ENCODE data around the gene ZNF563. TPM values are rescaled to one million over a fixed set of nuclear protein-coding genes. Genes with fewer than 3 reads are reported as not detected.
"Not testable (repeated sequence)": the region's sequence is repeated elsewhere in the genome, so short reads cannot be mapped to it uniquely, and the experiment has no call there.

The ZNF563 gene
- 1 to 10 TPM; 1.1 to 2.3 TPM for total RNA-seq
- 7.2 to 12.9 reads per million in 2 donors for total RNA-seq

GRCh38 chr19:12333162-12334159 lies at the start of gene ZNF563:
Gene ZNF563, minus strand, starts transcription at chr19:12333633. Its CDS starts 151 bp downstream, at chr19:12333482.
- H3K36me3 Mint-ChIP-seq (ENCODE audit: low read depth) = no peaks in the 10 kb centered on the region
- H3K9me3 ChIP-seq (ENCODE audit: control insufficient read depth, low read length, poor library complexity, severe bottlenecking) = no peaks in the 10 kb centered on the region
- H3K27me3 Mint-ChIP-seq = no peaks in the 10 kb centered on the region
- peaks cover 30% of the 10 kb centered on the region for H3K4me1 Mint-ChIP-seq
- peak within 1 kb of the TSS; percentile 93 for H3K27ac Mint-ChIP-seq
- ATAC-seq (peak; percentile 96), DNase-seq (peak; percentile 83 to 96 (median 91))
- H3K4me3 Mint-ChIP-seq = peak within 1 kb of the TSS; percentile 99

- peaks cover 2% of the 10 kb centered on the region for H3K36me3 Mint-ChIP-seq (ENCODE audit: low read depth)
- H3K4me3 Mint-ChIP-seq = no peak overlapping the region
- DNase-seq (no peak), ATAC-seq (no peak)
- no peak overlapping the region for H3K27ac Mint-ChIP-seq
- peaks cover 12% of the 10 kb centered on the region for H3K9me3 ChIP-seq (ENCODE audit: control insufficient read depth, low read length, poor library complexity, severe bottlenecking)
- H3K4me1 Mint-ChIP-seq = no peaks in the 10 kb centered on the region
- no peaks in the 10 kb centered on the region for H3K27me3 Mint-ChIP-seq
Observed at GRCh38 chr19:12380444-12380737, 47.0 kb upstream of the ZNF563 start.

GRCh38 chr19:12379732-12380443 lies 46.5 kb upstream of the ZNF563 start:
- H3K9me3 ChIP-seq (ENCODE audit: control insufficient read depth, low read length, poor library complexity, severe bottlenecking) = peaks cover 12% of the 10 kb centered on the region
- H3K27ac Mint-ChIP-seq = no peak overlapping the region
- H3K27me3 Mint-ChIP-seq = no peaks in the 10 kb centered on the region
- DNase-seq (no peak), ATAC-seq (no peak)
- no peak overlapping the region for H3K4me3 Mint-ChIP-seq
- peaks cover 2% of the 10 kb centered on the region for H3K36me3 Mint-ChIP-seq (ENCODE audit: low read depth)
- no peaks in the 10 kb centered on the region for H3K4me1 Mint-ChIP-seq

- no peak overlapping the region for H3K4me3 Mint-ChIP-seq
- DNase-seq = no peak
- no peaks in the 10 kb centered on the region for H3K27me3 Mint-ChIP-seq
Observed at GRCh38 chr19:12374026-12374425, 40.6 kb upstream of the ZNF563 start.

GRCh38 chr19:12365236-12366162 lies 32.1 kb upstream of the ZNF563 start, which contains the start of gene ZNF442:
Gene ZNF442, minus strand, starts transcription at chr19:12365683. Its CDS starts 2,052 bp downstream, at chr19:12363631.
- peak; percentile 98 for ATAC-seq
- H3K9me3 ChIP-seq (ENCODE audit: control insufficient read depth, low read length, poor library complexity, severe bottlenecking) = no peaks in the 10 kb centered on the region
- peak within 1 kb of the TSS; percentile 89 for H3K27ac Mint-ChIP-seq
- H3K27me3 Mint-ChIP-seq = peaks cover 10% of the 10 kb centered on the region
- peak within 1 kb of the TSS; percentile 95 for H3K4me3 Mint-ChIP-seq
- peak; percentile 38 to 58 (median 44) for DNase-seq
- no peaks in the 10 kb centered on the region for H3K36me3 Mint-ChIP-seq (ENCODE audit: low read depth)
- peaks cover 15% of the 10 kb centered on the region for H3K4me1 Mint-ChIP-seq

More at GRCh38 chr19:12374026-12374425, 40.6 kb upstream of the ZNF563 start:
- no peak for ATAC-seq
- Mint-ChIP-seq H3K36me3 (ENCODE audit: low read depth) (peaks cover 2% of the 10 kb centered on the region), H3K4me1 (no peaks in the 10 kb centered on the region), H3K27ac (no peak overlapping the region)
- peaks cover 7% of the 10 kb centered on the region for H3K9me3 ChIP-seq (ENCODE audit: control insufficient read depth, low read length, poor library complexity, severe bottlenecking)

- Mint-ChIP-seq H3K36me3 (ENCODE audit: low read depth) (no peaks in the 10 kb centered on the region), H3K4me3 (peak overlapping the region; percentile 95), H3K4me1 (peaks cover 15% of the 10 kb centered on the region), H3K27me3 (peaks cover 10% of the 10 kb centered on the region), H3K27ac (peak overlapping the region; percentile 54)
- ATAC-seq (no peak), DNase-seq (no peak)
- H3K9me3 ChIP-seq (ENCODE audit: control insufficient read depth, low read length, poor library complexity, severe bottlenecking) = no peaks in the 10 kb centered on the region
Observed at GRCh38 chr19:12364391-12365235, 31.2 kb upstream of the ZNF563 start.

GRCh38 chr19:12362236-12362635 lies 28.8 kb upstream of the ZNF563 start:
- H3K9me3 ChIP-seq (ENCODE audit: control insufficient read depth, low read length, poor library complexity, severe bottlenecking); H3K36me3 Mint-ChIP-seq (ENCODE audit: low read depth); H3K4me3 Mint-ChIP-seq; H3K27ac Mint-ChIP-seq; H3K27me3 Mint-ChIP-seq; DNase-seq; ATAC-seq: not testable (repeated sequence)
- H3K4me1 Mint-ChIP-seq = peaks cover 15% of the 10 kb centered on the region

GRCh38 chr19:12353375-12353774 lies 19.9 kb upstream of the ZNF563 start:
- Mint-ChIP-seq H3K4me1 (no peaks in the 10 kb centered on the region), H3K27ac (no peak overlapping the region), H3K27me3 (no peaks in the 10 kb centered on the region), H3K4me3 (no peak overlapping the region), H3K36me3 (ENCODE audit: low read depth) (peaks cover 3% of the 10 kb centered on the region)
- no peak for DNase-seq
- peaks cover 12% of the 10 kb centered on the region for H3K9me3 ChIP-seq (ENCODE audit: control insufficient read depth, low read length, poor library complexity, severe bottlenecking)
- no peak for ATAC-seq

GRCh38 chr19:12350890-12351197 lies 17.4 kb upstream of the ZNF563 start:
- H3K4me1 Mint-ChIP-seq = no peaks in the 10 kb centered on the region
- ATAC-seq = no peak
- H3K9me3 ChIP-seq (ENCODE audit: control insufficient read depth, low read length, poor library complexity, severe bottlenecking) = peaks cover 12% of the 10 kb centered on the region
- H3K27me3 Mint-ChIP-seq = no peaks in the 10 kb centered on the region
- DNase-seq = no peak
- peaks cover 3% of the 10 kb centered on the region for H3K36me3 Mint-ChIP-seq (ENCODE audit: low read depth)
- H3K27ac Mint-ChIP-seq = no peak overlapping the region
- H3K4me3 Mint-ChIP-seq = no peak overlapping the region

GRCh38 chr19:12350185-12350889 lies 16.9 kb upstream of the ZNF563 start:
- H3K4me1 Mint-ChIP-seq = no peaks in the 10 kb centered on the region
- H3K36me3 Mint-ChIP-seq (ENCODE audit: low read depth) = peaks cover 3% of the 10 kb centered on the region
- H3K9me3 ChIP-seq (ENCODE audit: control insufficient read depth, low read length, poor library complexity, severe bottlenecking) = peaks cover 12% of the 10 kb centered on the region
- DNase-seq = no peak
- H3K4me3 Mint-ChIP-seq = no peak overlapping the region
- no peaks in the 10 kb centered on the region for H3K27me3 Mint-ChIP-seq
- no peak for ATAC-seq
- no peak overlapping the region for H3K27ac Mint-ChIP-seq

- DNase-seq (no peak), ATAC-seq (peak; percentile 68)
- Mint-ChIP-seq H3K4me3 (no peak overlapping the region), H3K27me3 (no peaks in the 10 kb centered on the region), H3K27ac (no peak overlapping the region), H3K36me3 (ENCODE audit: low read depth) (peaks cover 3% of the 10 kb centered on the region), H3K4me1 (no peaks in the 10 kb centered on the region)
- peaks cover 12% of the 10 kb centered on the region for H3K9me3 ChIP-seq (ENCODE audit: control insufficient read depth, low read length, poor library complexity, severe bottlenecking)
Observed at GRCh38 chr19:12346896-12347295, 13.5 kb upstream of the ZNF563 start.
